DOHH2 (cell line): ENCODE results near the gene PRKCZ.

Experiments
- CTCF ChIP-seq: fragments of 200-600 bp; sonication (generic); IDR thresholded peaks from one replicate; pipeline ENCODE4 v1.5.1; 2014; ENCODE audit warnings: antibody characterized with exemption, mild to moderate bottlenecking, low read depth, low read length; ENCODE audit not compliant: poor library complexity, severe bottlenecking
- EZH2phosphoT487 ChIP-seq: fragments of 200-600 bp; sonication (generic); IDR thresholded peaks from 2 replicates; pipeline ENCODE4 v1.6.1; 2017; ENCODE audit warnings: borderline replicate concordance, mild to moderate bottlenecking, antibody characterized with exemption, low read length, moderate library complexity, mixed read lengths

GRCh38 chr1:2168090-2168489 is 117.9 kb downstream of the PRKCZ start:
- TF ChIP-seq CTCF (no peak), EZH2phosphoT487 (no peak)
